ENCODE results near the gene PRCC.

GRCh38 chr1:156744786-156745419, 22.4 kb upstream of the PRCC start:
- TF ChIP-seq POLR2A (IDR thresholded peaks at IDR 0.05; ENCODE audit: low read depth), result no peak
- TF ChIP-seq, protein P1, sequence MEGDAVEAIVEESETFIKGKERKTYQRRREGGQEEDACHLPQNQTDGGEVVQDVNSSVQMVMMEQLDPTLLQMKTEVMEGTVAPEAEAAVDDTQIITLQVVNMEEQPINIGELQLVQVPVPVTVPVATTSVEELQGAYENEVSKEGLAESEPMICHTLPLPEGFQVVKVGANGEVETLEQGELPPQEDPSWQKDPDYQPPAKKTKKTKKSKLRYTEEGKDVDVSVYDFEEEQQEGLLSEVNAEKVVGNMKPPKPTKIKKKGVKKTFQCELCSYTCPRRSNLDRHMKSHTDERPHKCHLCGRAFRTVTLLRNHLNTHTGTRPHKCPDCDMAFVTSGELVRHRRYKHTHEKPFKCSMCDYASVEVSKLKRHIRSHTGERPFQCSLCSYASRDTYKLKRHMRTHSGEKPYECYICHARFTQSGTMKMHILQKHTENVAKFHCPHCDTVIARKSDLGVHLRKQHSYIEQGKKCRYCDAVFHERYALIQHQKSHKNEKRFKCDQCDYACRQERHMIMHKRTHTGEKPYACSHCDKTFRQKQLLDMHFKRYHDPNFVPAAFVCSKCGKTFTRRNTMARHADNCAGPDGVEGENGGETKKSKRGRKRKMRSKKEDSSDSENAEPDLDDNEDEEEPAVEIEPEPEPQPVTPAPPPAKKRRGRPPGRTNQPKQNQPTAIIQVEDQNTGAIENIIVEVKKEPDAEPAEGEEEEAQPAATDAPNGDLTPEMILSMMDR (IDR thresholded peaks at IDR 0.05), result no peak
- no peak for TF ChIP-seq POLR2AphosphoS5 (IDR thresholded peaks at IDR 0.05)
- no peak for TF ChIP-seq EP300 (IDR thresholded peaks at IDR 0.05)

Measured in esophagus muscularis mucosa (tissue), 4 donors.